GM12801 (cell line): ENCODE data around the gene CD83.

Source experiments
- CTCF ChIP-seq: IDR thresholded peaks from one replicate; pipeline ENCODE4 v1.5.1; 2011; ENCODE audit warnings: control low read depth; ENCODE audit not compliant: insufficient read length; ENCODE audit errors: extremely low read depth

Gene CD83

GRCh38 chr6:14085176-14085787 lies 32.3 kb upstream of the CD83 start:
- no peak for TF ChIP-seq CTCF

GRCh38 chr6:14086701-14087100 lies 30.9 kb upstream of the CD83 start:
- no peak for TF ChIP-seq CTCF

- TF ChIP-seq CTCF = no peak
These were observed 28.9 kb upstream of the CD83 start for GRCh38 chr6:14088600-14089192.

- no peak for TF ChIP-seq CTCF
These were observed 28.3 kb upstream of the CD83 start for GRCh38 chr6:14089224-14089623.

GRCh38 chr6:14091339-14091978 lies 26.1 kb upstream of the CD83 start:
- no peak for TF ChIP-seq CTCF

- no peak for TF ChIP-seq CTCF
These were observed 25.3 kb upstream of the CD83 start for GRCh38 chr6:14092316-14092715.

- no peak for TF ChIP-seq CTCF
These were observed 24.5 kb upstream of the CD83 start for GRCh38 chr6:14092838-14093789.
